Sigmoid colon (tissue), 4 donors: Measurements from ENCODE around the gene OMP.

Source experiments
- EP300 ChIP-seq, 4 donors: sonication (generic); formaldehyde crosslinking; IDR thresholded peaks; one replicate each; pipeline ENCODE4 v1.6.1; 2017; ENCODE audit warnings: antibody characterized with exemption in 4 of 4
- POLR2A ChIP-seq, 2 donors: fragments of 450-650 bp; IDR thresholded peaks; one replicate each; pipeline ENCODE4 v1.6.1; 2016; ENCODE audit warnings: antibody characterized with exemption in 2 of 2, mild to moderate bottlenecking in 2 of 2, moderate library complexity in 2 of 2
- POLR2AphosphoS5 ChIP-seq, 4 donors: sonication (generic); formaldehyde crosslinking; IDR thresholded peaks; one replicate each; pipeline ENCODE4 v1.6.1; 2017; ENCODE audit warnings: antibody characterized with exemption in 4 of 4

- TF ChIP-seq POLR2AphosphoS5 (IDR thresholded peaks at IDR 0.05) (no peak), POLR2A (IDR thresholded peaks at IDR 0.05) (no peak), EP300 (IDR thresholded peaks at IDR 0.05) (no peak)
These were observed 47.5 kb upstream of the OMP start for GRCh38 chr11:77055101-77055561.
